GM12892 (cell line): Measurements from ENCODE around the gene ASCL1.

Experiments
- DNase-seq: peaks from one replicate; pipeline ENCODE4 v3.0.0; 2011; ENCODE audit not compliant: insufficient read length
- FAIRE-seq: peaks from 2 replicates; lab custom pipeline; 2011; peaks lifted over from hg19 to GRCh38; lab: Jason Lieb, UNC
- POLR2A ChIP-seq: IDR thresholded peaks from 2 replicates; pipeline ENCODE4 v1.6.1; 2011; ENCODE audit warnings: low read depth, low read length, control low read depth
- POLR2AphosphoS5 ChIP-seq: IDR thresholded peaks from 2 replicates; pipeline ENCODE4 v1.6.1; 2011; ENCODE audit warnings: low read depth, low read length, control low read depth
- TAF1 ChIP-seq: IDR thresholded peaks from 2 replicates; pipeline ENCODE4 v1.6.1; 2011; ENCODE audit warnings: low read depth, mild to moderate bottlenecking, control low read depth, low read length, borderline replicate concordance

Gene ASCL1

GRCh38 chr12:102955926-102956737 is 1.3 kb upstream of the ASCL1 start:
- no peak for TF ChIP-seq TAF1
- no peak for TF ChIP-seq POLR2AphosphoS5
- no peak for TF ChIP-seq POLR2A
- FAIRE-seq (no peak), DNase-seq (no peak)

DNA sequence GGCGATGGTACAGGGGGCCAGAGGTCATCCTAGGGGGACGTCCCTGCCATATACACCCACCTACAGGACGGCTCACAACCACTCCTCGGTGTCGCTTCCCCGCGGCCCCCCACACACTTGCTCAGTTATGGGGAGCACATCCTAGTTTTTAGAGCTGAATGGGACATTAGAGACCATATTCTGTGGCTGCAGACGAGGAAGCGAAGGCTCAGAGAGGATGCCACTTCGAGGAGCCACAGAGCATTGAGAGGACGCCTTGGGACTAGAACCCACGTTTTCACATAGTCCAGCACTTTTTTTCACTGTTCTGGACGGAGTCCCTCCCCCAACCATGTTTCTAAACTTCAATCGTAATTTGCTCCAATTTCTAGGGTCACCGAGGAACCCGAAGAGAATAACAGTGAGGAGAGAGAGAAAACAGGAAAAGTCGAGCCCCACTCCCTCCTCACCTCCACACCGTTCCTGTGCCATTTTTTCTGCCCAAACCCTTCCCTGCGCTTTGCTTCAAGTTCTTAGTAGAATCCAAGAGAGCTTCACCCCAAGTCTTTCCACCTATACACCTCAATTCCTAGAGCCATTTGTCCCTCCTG is 641 bp upstream of the ASCL1 start:
- FAIRE-seq (no peak), DNase-seq (no peak)
- TF ChIP-seq POLR2A (no peak), TAF1 (no peak), POLR2AphosphoS5 (no peak)

- no peak for FAIRE-seq
- peak; percentile 45 for DNase-seq
- TF ChIP-seq POLR2AphosphoS5 (no peak), TAF1 (no peak), POLR2A (no peak)
Observed at GRCh38 chr12:102958073-102958829, 777 bp downstream of the ASCL1 start.

DNA sequence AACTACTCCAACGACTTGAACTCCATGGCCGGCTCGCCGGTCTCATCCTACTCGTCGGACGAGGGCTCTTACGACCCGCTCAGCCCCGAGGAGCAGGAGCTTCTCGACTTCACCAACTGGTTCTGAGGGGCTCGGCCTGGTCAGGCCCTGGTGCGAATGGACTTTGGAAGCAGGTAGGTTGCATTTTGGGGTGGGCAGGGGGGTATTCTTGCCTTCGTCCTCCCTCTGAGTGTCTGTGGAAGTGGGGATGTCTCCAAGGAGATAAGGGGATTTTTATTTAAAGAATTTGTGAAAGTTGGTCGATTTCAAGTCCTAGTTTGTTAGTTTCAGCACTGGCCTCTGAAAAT is 1.3 kb downstream of the ASCL1 start:
- no peak for TF ChIP-seq POLR2A
- no peak for TF ChIP-seq TAF1
- TF ChIP-seq POLR2AphosphoS5 = no peak
- no peak for DNase-seq
- FAIRE-seq = no peak

GRCh38 chr12:102959391-102959790 is 1.9 kb downstream of the ASCL1 start:
- DNase-seq = no peak
- no peak for FAIRE-seq
- TF ChIP-seq POLR2AphosphoS5 (no peak), TAF1 (no peak), POLR2A (no peak)

GRCh38 chr12:102960766-102961465 is 3.4 kb downstream of the ASCL1 start:
- TF ChIP-seq POLR2AphosphoS5 = no peak
- TF ChIP-seq TAF1 = no peak
- TF ChIP-seq POLR2A = no peak
- DNase-seq (no peak), FAIRE-seq (no peak)

DNA sequence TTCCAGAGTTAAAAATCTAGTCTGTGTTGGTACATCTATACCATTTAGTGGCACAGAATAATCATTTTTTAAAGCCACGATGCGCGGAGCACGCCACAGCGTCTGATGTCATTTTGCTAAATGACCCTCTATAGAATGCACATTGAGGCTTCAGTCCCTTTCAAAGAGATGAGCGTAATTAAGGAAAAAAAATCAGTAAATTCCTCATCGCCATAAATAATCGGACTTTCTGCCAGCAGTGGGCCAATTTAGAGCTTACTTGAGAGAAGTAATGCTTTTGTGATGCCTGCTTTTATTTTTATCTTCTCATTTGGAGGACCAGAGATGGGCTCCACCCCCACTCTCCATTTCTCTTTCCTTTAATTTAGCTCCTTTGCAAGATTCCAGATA is 4.0 kb downstream of the ASCL1 start:
- peak; percentile 9 for FAIRE-seq
- DNase-seq = no peak
- TF ChIP-seq TAF1 (no peak), POLR2AphosphoS5 (no peak), POLR2A (no peak)

DNA sequence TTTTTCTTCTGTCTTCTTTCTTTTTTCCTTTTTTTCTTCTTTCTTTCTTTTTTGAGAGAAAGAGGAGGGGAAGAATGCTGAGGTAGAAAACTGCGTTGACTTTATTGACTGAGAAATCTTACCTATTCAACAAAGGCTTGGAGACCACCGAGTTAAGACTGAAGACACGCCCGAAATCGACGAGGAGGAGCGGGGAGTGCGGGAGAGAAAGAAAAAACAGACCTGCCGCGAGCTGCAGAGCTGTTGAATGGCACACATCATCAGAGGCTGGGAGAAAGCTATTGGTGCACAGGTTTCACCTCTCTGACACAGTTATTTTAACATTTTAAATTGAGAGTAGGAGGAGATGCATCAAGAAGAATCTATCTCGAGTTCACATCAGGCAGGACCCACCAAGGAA is 5.1 kb downstream of the ASCL1 start:
- FAIRE-seq (no peak), DNase-seq (no peak)
- no peak for TF ChIP-seq POLR2A
- no peak for TF ChIP-seq TAF1
- TF ChIP-seq POLR2AphosphoS5 = no peak

GRCh38 chr12:102962986-102963385 is 5.5 kb downstream of the ASCL1 start:
- no peak for TF ChIP-seq POLR2AphosphoS5
- TF ChIP-seq TAF1 = no peak
- no peak for TF ChIP-seq POLR2A
- DNase-seq (no peak), FAIRE-seq (no peak)

GRCh38 chr12:102963796-102964195 is 6.3 kb downstream of the ASCL1 start:
- no peak for DNase-seq
- TF ChIP-seq POLR2A = no peak
- no peak for TF ChIP-seq TAF1
- TF ChIP-seq POLR2AphosphoS5 = no peak
- no peak for FAIRE-seq

DNA sequence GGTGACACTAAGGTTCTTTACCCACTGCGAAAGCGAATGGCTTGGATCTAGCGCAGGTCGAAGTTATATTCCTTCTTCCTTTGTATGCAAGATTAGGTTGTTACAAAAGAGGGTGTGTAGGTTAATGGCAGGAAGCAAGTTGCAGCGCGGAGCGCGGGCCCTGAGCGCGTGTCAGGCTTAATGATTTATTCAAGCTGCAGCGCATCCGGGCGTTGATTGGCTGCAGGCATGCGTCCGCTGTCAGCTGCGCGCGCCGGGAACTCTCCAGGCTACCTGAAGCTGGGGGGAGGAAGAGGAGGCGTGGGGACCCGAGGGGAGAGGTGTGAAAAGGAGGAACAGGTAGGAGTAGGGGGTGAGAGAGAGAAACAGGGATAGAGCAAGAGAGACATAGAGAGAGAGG is 7.4 kb downstream of the ASCL1 start:
- TF ChIP-seq POLR2A (no peak), TAF1 (no peak), POLR2AphosphoS5 (no peak)
- no peak for DNase-seq
- FAIRE-seq = no peak
